HG03354 (cell line): Measurements from ENCODE around the gene ZNF555.
"Not testable (repeated sequence)": the region's sequence is repeated elsewhere in the genome, so short reads cannot be mapped to it uniquely, and the experiment has no call there.

Source experiments
- ATAC-seq: cut with Tn5 transposase; IDR thresholded peaks from one replicate; pipeline ENCODE4 v1.9.1; 2021; ENCODE audit warnings: mild to moderate bottlenecking; ENCODE audit not compliant: unreplicated experiment, poor library complexity, severe bottlenecking

ZNF555 gene

GRCh38 chr19:2806736-2807378, 34.4 kb upstream of the ZNF555 start:
- ATAC-seq = no peak

GRCh38 chr19:2807379-2808128, 33.7 kb upstream of the ZNF555 start:
- ATAC-seq = no peak

- ATAC-seq = no peak
These were observed 32.9 kb upstream of the ZNF555 start for GRCh38 chr19:2808129-2808941.

GRCh38 chr19:2809387-2810140, 31.7 kb upstream of the ZNF555 start:
- no peak for ATAC-seq

- ATAC-seq = no peak
These were observed 30.9 kb upstream of the ZNF555 start for GRCh38 chr19:2810141-2811091.

GRCh38 chr19:2811221-2811722, 30.0 kb upstream of the ZNF555 start:
- ATAC-seq = no peak

GRCh38 chr19:2811735-2812413, 29.4 kb upstream of the ZNF555 start:
- ATAC-seq = no peak

- no peak for ATAC-seq
These were observed 28.7 kb upstream of the ZNF555 start for GRCh38 chr19:2812414-2813234.

- ATAC-seq = no peak
These were observed 27.8 kb upstream of the ZNF555 start for GRCh38 chr19:2813235-2814160.

GRCh38 chr19:2814426-2814825, 26.8 kb upstream of the ZNF555 start:
- ATAC-seq = no peak

GRCh38 chr19:2815191-2815614, 26.1 kb upstream of the ZNF555 start:
- ATAC-seq = no peak

GRCh38 chr19:2815923-2816322, 25.4 kb upstream of the ZNF555 start:
- ATAC-seq = no peak

- no peak for ATAC-seq
These were observed 24.6 kb upstream of the ZNF555 start for GRCh38 chr19:2816641-2817040.

- ATAC-seq = not testable (repeated sequence)
These were observed 23.9 kb upstream of the ZNF555 start for GRCh38 chr19:2817237-2817829.

GRCh38 chr19:2819540-2820111, 21.6 kb upstream of the ZNF555 start, which contains the start of gene ZNF554:
ZNF554 (plus strand) TSS chr19:2819868; CDS start chr19:2820072, 204 bp downstream.
- ATAC-seq = peak; percentile 93
